Activated CD4-positive, alpha-beta T cell treated with anti-CD3 and anti-CD28 coated beads, Interleukin-2, amount 10 ng/mL, durations not matched to agents 7 days and 5 days (primary cell): ENCODE results near the gene IGSF22. TPM values are rescaled to one million over a fixed set of nuclear protein-coding genes. Genes with fewer than 3 reads are reported as not detected.

Source experiments
- CTCF ChIA-PET: fragments of 350-600 bp; sonication (Branson Sonifier 250); formaldehyde crosslinking; loops from one replicate; lab custom pipeline; 2021; ENCODE audit warnings: antibody characterized with exemption; lab: Charles Lee
- POLR2A ChIA-PET: fragments of 350-600 bp; sonication (Branson Sonifier 250); formaldehyde crosslinking; loops from one replicate; lab custom pipeline; 2021; ENCODE audit warnings: antibody characterized with exemption; lab: Charles Lee
- DNase-seq: peaks from one replicate; pipeline ENCODE4 v3.0.0-alpha.2; 2020
- H3K27ac Mint-ChIP-seq: one replicate; pipeline ENCODE4 v1.8.0; 2021; ENCODE audit warnings: mild to moderate bottlenecking, moderate library complexity, mixed read lengths
- H3K27me3 Mint-ChIP-seq: one replicate; pipeline ENCODE4 v1.8.0; 2021; ENCODE audit warnings: mixed read lengths
- H3K36me3 Mint-ChIP-seq: one replicate; pipeline ENCODE4 v1.8.0; 2021; ENCODE audit warnings: low read depth, mixed read lengths
- H3K4me1 Mint-ChIP-seq: one replicate; pipeline ENCODE4 v1.8.0; 2021; ENCODE audit warnings: mixed read lengths
- H3K4me3 Mint-ChIP-seq: one replicate; pipeline ENCODE4 v1.8.0; 2021; ENCODE audit warnings: mild to moderate bottlenecking, moderate library complexity, mixed read lengths
- H3K9me3 Mint-ChIP-seq: one replicate; pipeline ENCODE4 v1.8.0; 2021; ENCODE audit warnings: mixed read lengths
- total RNA-seq, 2 experiments: library from RNA; stranded (reverse); gene quantifications; one replicate each; pipeline ENCODE4 v1.2.3, GENCODE V29; 2021

Gene IGSF22
- total RNA-seq, 2 experiments from 2014 or later, result 0.05 TPM; not detected in 1

DNA sequence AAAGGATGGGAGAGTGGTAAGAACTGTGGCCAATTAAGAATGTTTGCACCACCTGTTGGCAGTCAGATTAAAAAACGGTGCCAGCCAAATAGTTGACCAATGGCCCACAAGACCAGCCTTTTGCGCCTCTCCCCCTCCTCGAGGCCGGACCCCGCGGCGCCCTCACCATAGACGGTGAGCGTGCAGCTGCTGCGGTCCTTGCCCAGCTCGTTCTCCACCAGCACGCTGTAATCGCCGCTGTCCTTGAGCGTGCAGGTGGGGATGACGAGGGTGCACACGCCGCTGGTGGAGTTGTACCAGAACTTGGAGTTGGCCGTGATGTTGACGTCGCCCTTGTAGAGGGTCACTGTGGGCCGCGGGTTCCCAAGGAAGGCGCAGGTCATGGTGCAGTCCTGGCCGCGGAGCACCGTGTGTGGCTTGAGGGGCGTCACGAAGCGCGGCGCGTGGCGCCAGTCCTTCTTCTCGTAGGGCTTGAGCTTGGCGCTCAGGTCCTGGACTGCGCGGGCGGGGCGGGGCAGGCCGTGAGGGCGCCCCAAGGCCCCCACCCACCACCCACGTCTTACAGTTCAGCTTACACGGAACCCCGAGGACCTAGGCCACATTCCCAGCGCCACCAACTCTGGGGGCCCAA lies 20.2 kb downstream of the IGSF22 start:
- Mint-ChIP-seq H3K27me3 (peaks cover 46% of the 10 kb centered on the region), H3K4me1 (peaks cover 14% of the 10 kb centered on the region), H3K4me3 (no peak overlapping the region), H3K27ac (no peak overlapping the region), H3K9me3 (no peaks in the 10 kb centered on the region), H3K36me3 (no peaks in the 10 kb centered on the region)
- DNase-seq, result no peak
- ChIA-PET POLR2A (no interaction called here), CTCF (interaction anchor here (0.8 to 4.8 kb wide), 4 partner anchors 10 to 22 kb away, joined by 3 to 24 read pairs (median 3); partner anchors contain the start of gene IGSF22)

DNA sequence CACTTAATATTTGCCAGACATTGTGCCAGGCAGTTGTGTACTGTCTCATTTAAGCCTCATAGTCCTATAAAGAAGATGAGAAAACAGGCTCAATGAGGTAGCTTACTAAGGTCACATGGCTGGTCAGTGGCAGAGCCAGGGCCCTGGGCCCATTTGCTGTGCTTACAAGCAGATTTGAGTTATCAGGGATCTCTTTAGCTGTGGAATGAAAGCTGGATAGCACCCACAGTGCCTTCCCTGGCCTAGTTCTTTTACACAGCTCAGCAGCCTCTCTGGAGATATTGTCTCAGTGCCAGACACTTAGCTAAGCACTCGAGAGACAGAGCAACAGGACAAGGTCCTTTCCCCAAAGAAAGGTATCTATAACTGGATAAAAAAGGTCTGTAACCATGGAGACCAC lies 21.3 kb downstream of the IGSF22 start:
- ChIA-PET POLR2A (no interaction called here), CTCF (interaction anchor here (0.7 to 4.8 kb wide), 3 partner anchors 17 to 606 kb away, joined by 3 to 24 read pairs (median 5); no protein-coding TSS in a partner anchor)
- no peak overlapping the region for H3K27ac Mint-ChIP-seq
- H3K36me3 Mint-ChIP-seq, result no peaks in the 10 kb centered on the region
- no peaks in the 10 kb centered on the region for H3K9me3 Mint-ChIP-seq
- H3K27me3 Mint-ChIP-seq, result peaks cover 49% of the 10 kb centered on the region
- no peak for DNase-seq
- no peak overlapping the region for H3K4me3 Mint-ChIP-seq
- H3K4me1 Mint-ChIP-seq, result peaks cover 14% of the 10 kb centered on the region

DNA sequence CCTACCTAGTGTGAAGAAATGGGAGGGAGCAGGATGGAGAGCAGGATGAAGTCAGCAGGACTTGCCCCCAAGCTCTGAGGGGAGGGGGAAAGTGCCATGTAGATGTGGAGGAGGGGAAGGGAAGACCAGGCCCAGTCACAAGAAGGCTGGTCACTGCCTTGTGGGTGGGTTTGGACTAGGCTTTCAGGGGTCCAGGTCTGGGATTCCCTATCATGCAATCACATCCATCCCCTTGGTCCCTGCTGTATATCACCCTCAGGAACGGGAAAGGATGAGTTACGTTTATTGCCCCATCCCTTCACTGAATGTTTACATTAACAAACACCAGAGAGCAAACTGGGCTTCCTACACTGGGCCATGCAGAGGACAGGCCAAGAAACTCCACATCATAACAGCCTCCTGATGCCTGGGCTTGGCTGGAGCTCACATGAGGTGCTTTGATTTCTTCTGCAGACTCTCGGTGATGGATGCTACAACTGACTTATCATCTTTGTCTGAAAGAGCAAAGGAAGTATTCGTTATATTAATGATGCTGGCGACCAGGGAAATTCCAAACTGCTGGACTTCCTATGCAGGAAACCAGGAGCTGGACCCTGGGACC lies 21.8 kb downstream of the IGSF22 start:
- Mint-ChIP-seq H3K36me3 (no peaks in the 10 kb centered on the region), H3K4me3 (no peak overlapping the region), H3K27ac (no peak overlapping the region), H3K9me3 (no peaks in the 10 kb centered on the region), H3K27me3 (peaks cover 52% of the 10 kb centered on the region), H3K4me1 (peaks cover 20% of the 10 kb centered on the region)
- POLR2A ChIA-PET, result no interaction called here
- DNase-seq, result no peak
- CTCF ChIA-PET, result interaction anchor here (0.7 to 4.8 kb wide), 3 partner anchors 17 to 605 kb away, joined by 3 to 24 read pairs (median 5); no protein-coding TSS in a partner anchor

DNA sequence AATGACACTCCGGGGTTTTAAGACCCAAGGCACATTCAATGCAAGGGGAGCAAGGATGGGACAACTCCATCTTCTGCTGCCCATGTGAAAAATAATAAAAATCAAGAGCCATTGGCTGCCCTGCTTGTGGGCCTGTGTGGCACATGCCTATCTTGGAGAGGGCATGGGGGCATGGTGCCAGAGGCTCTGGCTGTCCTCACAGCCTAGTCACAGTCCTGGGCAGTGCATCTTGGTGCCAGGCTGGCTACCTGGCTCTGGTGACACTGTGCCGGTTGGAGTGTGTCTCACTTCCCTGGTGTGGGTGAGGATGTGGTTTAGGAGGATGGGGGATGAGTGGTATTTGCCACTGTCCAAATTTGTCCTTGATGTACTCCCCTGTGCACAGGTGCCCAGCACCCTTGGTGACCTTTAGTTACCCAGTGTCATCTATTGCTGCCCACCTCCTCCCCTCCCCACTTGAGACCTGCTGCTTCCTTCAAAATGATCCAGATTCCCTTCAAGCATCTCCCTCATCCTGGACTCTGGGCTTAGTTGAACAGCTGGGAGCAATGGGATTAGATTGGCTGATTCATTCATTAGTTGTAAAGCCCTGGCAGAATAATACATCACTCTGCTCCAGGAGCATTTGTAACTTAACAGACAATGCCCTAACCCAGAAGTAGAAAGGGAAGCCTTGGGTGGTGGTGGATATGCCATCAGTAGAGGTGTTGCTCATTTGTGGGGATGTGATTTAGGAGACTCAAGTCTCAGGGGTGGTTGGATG lies 22.8 kb downstream of the IGSF22 start:
- Mint-ChIP-seq H3K4me3 (no peak overlapping the region), H3K36me3 (no peaks in the 10 kb centered on the region), H3K4me1 (peaks cover 24% of the 10 kb centered on the region), H3K27me3 (peaks cover 48% of the 10 kb centered on the region), H3K27ac (no peak overlapping the region), H3K9me3 (no peaks in the 10 kb centered on the region)
- ChIA-PET CTCF (interaction anchor here (1.4 to 4.8 kb wide), 2 partner anchors 19 to 177 kb away, joined by 5 to 24 read pairs; partner anchors contain the start of gene TSG101), POLR2A (no interaction called here)
- no peak for DNase-seq

DNA sequence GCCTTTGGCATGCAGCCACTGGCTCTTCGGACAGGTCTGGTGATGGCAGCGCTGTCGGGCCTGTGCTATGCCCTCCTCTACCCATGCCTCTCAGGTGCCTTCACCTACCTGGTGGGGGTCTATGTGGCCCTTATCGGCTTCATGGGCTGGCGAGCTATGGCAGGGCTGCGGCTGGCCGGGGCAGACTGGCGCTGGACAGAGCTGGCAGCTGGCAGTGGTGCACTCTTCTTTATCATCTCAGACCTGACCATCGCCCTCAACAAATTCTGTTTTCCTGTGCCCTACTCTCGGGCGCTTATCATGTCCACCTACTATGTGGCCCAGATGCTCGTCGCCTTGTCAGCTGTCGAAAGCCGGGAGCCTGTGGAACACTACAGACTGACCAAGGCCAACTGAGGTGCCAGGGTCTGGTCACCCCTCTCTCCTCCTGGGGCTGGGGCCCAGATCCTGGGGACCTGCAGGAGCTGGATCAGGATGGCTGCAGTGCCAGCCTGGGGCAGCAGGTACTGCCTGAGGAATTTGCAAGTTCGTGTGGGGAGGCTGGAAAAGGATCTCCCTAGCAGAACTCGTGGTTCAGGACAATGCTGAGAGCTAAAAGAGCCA lies 24.3 kb downstream of the IGSF22 start:
- ChIA-PET POLR2A (no interaction called here), CTCF (interaction anchor here (0.6 to 1.5 kb wide), 5 partner anchors 8 to 175 kb away, joined by 3 to 5 read pairs (median 4); partner anchors contain the start of gene TSG101)
- Mint-ChIP-seq H3K27me3 (peaks cover 39% of the 10 kb centered on the region), H3K36me3 (no peaks in the 10 kb centered on the region), H3K9me3 (no peaks in the 10 kb centered on the region), H3K27ac (no peak overlapping the region), H3K4me3 (no peak overlapping the region), H3K4me1 (peaks cover 26% of the 10 kb centered on the region)
- DNase-seq, result no peak

DNA sequence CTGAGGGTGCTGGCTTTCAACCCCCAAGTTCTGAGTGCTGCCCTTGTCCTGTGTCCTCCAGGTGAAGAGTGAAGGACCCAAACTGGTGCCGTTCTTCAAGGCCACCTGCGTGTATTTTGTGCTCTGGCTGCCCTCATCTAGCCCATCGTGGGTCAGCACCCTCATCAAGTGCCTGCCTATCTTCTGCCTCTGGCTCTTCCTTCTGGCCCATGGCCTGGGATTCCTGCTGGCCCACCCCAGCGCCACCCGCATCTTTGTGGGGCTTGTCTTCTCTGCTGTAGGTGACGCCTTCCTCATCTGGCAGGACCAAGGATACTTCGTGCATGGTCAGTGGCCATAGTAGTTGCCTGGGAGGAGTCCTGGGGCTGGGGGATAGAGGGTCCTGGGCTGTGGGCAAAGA lies 25.1 kb downstream of the IGSF22 start:
- no peak for DNase-seq
- Mint-ChIP-seq H3K27me3 (peaks cover 36% of the 10 kb centered on the region), H3K4me1 (peaks cover 22% of the 10 kb centered on the region), H3K9me3 (no peaks in the 10 kb centered on the region), H3K36me3 (no peaks in the 10 kb centered on the region), H3K4me3 (no peak overlapping the region), H3K27ac (no peak overlapping the region)
- CTCF ChIA-PET, result no interaction called here
- POLR2A ChIA-PET, result no interaction called here

DNA sequence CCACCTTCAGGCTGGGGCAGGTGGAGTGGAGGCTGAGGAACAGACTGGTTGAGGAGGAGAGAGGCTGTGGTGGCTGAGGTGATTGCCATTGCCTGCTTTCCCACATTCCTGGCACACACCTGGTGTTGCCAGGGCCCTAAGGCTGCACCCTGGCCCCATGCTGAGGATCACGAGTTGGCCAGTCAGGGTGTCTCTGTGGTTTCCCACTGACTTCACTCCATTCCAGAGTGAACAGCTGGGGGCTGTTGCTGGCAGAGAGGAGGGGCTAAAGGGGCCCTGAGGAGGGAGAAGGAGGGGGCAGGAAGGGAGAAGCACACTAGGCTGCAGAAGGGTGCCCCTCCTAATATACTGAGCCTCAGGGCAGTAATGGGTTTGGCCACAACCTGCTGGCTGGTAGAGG lies 25.6 kb downstream of the IGSF22 start:
- Mint-ChIP-seq H3K4me3 (peak overlapping the region; percentile 72), H3K27ac (peak overlapping the region; percentile 59), H3K9me3 (no peaks in the 10 kb centered on the region), H3K4me1 (peaks cover 18% of the 10 kb centered on the region), H3K36me3 (no peaks in the 10 kb centered on the region), H3K27me3 (peaks cover 32% of the 10 kb centered on the region)
- POLR2A ChIA-PET, result no interaction called here
- CTCF ChIA-PET, result interaction anchor here (0.5 kb wide), 1 partner anchor 126 kb away, joined by 3 read pairs; no protein-coding TSS in a partner anchor
- DNase-seq, result no peak

DNA sequence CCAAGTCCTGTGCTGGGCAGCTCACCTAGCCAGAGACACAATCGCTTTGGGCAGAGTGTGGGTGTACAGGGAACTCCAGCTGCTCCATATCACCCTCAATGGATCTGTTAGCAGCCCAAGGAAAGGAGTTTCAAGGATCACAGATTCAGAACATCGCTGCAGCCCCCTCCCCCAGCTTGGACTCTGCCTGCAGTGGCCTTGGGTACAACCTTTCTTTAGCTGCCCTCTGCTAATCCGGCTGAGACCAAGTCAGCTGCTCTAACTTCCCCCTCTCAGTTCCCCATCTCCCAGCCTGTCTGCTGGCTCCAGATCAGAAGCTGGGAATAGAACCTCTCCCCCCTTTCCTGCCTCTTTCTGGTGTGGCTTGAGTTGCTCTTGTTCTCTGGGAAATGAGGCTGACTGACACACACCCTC lies 26.1 kb downstream of the IGSF22 start:
- no peak for DNase-seq
- CTCF ChIA-PET, result interaction anchor here (0.5 to 1.2 kb wide), 2 partner anchors 32 to 125 kb away, joined by 3 read pairs; no protein-coding TSS in a partner anchor
- H3K27ac Mint-ChIP-seq, result peak overlapping the region; percentile 59
- H3K36me3 Mint-ChIP-seq, result no peaks in the 10 kb centered on the region
- H3K27me3 Mint-ChIP-seq, result peaks cover 27% of the 10 kb centered on the region
- H3K9me3 Mint-ChIP-seq, result no peaks in the 10 kb centered on the region
- H3K4me3 Mint-ChIP-seq, result peak overlapping the region; percentile 72
- POLR2A ChIA-PET, result no interaction called here
- H3K4me1 Mint-ChIP-seq, result peaks cover 15% of the 10 kb centered on the region

DNA sequence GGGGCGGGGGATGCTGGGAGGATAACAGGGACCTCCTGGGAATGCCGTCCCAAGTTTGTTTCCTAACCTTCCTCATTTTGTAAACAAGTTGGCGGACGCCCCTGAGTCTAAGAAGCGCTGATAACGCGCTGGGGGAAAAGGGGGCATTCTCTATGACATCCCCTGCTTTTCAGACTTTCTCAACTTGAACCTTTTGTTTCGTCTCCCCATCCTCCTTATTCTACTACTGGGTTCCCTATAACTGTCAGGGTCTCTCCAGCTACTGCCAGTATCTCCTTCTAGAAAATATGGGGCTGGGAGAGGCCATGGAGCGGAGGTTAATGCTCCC lies 26.8 kb downstream of the IGSF22 start:
- ChIA-PET CTCF (interaction anchor here (1.2 to 1.6 kb wide), 3 partner anchors 18 to 32 kb away, joined by 3 to 7 read pairs (median 4); no protein-coding TSS in a partner anchor), POLR2A (no interaction called here)
- H3K27me3 Mint-ChIP-seq, result peaks cover 22% of the 10 kb centered on the region
- no peaks in the 10 kb centered on the region for H3K9me3 Mint-ChIP-seq
- H3K4me1 Mint-ChIP-seq, result peaks cover 14% of the 10 kb centered on the region
- H3K36me3 Mint-ChIP-seq, result no peaks in the 10 kb centered on the region
- peak overlapping the region; percentile 72 for H3K4me3 Mint-ChIP-seq
- H3K27ac Mint-ChIP-seq, result peak overlapping the region; percentile 52
- no peak for DNase-seq

DNA sequence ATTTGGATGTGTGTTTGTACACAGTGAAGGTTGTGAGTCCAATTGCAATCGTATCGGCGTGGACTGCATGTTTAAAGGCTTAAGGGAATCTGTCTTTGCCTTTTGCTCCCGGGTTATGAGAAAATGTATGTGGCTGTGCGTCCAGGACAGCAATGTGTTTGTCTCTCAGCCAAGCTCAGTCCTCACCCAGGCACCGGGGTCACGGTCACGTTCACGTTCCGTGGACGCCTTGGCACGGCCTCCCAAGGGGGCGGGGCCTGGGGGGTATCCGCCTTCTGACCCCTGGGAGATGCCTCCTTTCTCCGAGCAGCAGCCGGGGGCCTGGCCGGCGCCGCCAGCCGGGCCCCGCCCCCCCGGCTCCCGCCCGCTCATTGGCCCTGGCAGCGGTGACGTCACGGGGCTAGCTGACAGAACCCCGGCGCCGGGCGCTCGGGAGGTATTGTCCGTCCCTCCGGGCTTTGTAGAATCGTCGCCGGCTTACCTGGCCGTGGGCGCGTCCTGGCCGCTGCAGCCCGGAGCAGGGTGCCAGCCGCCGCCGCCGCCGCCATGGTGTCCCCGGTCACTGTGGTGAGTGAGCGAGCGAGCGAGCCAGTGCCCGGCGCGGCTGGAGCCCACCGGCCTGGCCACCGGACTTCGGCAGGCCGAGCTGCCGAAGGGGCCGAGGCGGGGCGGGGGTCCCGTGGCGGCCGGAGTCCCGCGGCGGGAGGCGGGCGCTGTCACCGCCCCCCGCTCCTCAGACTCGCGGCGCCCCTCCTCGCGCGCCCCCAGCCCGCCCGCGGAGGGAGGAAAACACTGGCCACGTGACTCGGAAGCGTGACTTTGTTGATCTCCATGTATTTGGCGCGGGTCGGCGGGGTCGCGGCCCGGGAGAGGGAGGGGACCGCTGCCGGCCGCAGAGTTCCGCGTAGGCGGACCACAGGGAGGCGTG lies 27.4 kb downstream of the IGSF22 start, which contains the start of gene TMEM86A:
TSS of gene TMEM86A (plus strand) at position 439 of the 928 bp plus-strand sequence. CDS start at position 547, 108 bp downstream.
- POLR2A ChIA-PET, result no interaction called here
- peak within 1 kb of the TSS; percentile 52 for H3K27ac Mint-ChIP-seq

DNA sequence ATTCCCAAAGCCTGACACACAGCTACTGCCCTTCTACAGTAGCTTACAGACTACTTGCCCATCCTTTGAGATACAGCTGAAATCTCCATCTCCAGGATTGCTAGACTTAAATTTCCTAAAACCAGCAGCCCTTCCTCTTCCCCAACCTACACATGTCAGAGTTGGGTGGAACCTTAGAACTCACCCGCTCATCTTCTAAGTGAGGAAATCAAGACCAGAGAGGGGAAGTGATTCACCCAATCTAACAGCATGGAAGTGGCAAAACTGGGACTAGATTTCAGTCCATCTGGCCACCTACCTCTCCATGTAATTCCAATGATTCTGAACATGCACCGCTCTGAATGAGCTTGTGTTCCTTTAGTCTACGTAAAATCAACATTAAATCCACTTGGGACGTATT lies 28.4 kb downstream of the IGSF22 start:
- POLR2A ChIA-PET, result no interaction called here
- no peak overlapping the region for H3K27ac Mint-ChIP-seq

More for the DNA sequence above, 27.4 kb downstream of the IGSF22 start, which contains the start of gene TMEM86A:
- Mint-ChIP-seq H3K4me3 (peak within 1 kb of the TSS; percentile 72), H3K4me1 (peaks cover 17% of the 10 kb centered on the region), H3K27me3 (peaks cover 18% of the 10 kb centered on the region), H3K36me3 (no peaks in the 10 kb centered on the region), H3K9me3 (no peaks in the 10 kb centered on the region)
- CTCF ChIA-PET, result interaction anchor here (0.6 to 1.6 kb wide), 6 partner anchors 13 to 33 kb away, joined by 3 to 8 read pairs (median 4); no protein-coding TSS in a partner anchor
- peak; percentile 91 for DNase-seq

More for the DNA sequence above, 28.4 kb downstream of the IGSF22 start:
- H3K4me1 Mint-ChIP-seq, result peaks cover 23% of the 10 kb centered on the region
- H3K4me3 Mint-ChIP-seq, result no peak overlapping the region
- peaks cover 15% of the 10 kb centered on the region for H3K27me3 Mint-ChIP-seq
- no peaks in the 10 kb centered on the region for H3K9me3 Mint-ChIP-seq
- CTCF ChIA-PET, result interaction anchor here (0.6 to 1.6 kb wide), 5 partner anchors 12 to 23 kb away, joined by 3 to 8 read pairs (median 4); no protein-coding TSS in a partner anchor
- no peaks in the 10 kb centered on the region for H3K36me3 Mint-ChIP-seq
- DNase-seq, result no peak
